ENCODE results near the gene TIMM22.

DNA sequence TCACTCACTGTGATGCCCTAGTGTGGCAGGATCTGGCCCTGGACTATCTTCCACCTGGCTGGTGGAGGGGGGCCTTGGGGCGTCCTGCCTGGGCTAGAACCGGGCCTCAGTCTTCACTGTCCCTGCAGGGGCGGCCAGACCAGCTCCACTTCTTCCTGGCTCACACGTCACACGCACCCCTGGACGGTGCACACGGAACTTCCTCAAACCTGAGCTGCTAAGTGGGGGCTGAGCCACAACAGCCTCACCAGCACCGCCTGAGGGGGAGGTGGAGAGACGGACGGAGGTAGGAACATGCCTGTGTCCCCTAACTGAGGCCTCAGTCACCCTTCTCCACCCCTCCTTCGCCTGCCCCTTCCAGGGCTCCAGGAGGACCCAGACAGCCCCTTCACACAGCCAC is 36.6 kb downstream of the TIMM22 start:
- TF ChIP-seq, protein P1, sequence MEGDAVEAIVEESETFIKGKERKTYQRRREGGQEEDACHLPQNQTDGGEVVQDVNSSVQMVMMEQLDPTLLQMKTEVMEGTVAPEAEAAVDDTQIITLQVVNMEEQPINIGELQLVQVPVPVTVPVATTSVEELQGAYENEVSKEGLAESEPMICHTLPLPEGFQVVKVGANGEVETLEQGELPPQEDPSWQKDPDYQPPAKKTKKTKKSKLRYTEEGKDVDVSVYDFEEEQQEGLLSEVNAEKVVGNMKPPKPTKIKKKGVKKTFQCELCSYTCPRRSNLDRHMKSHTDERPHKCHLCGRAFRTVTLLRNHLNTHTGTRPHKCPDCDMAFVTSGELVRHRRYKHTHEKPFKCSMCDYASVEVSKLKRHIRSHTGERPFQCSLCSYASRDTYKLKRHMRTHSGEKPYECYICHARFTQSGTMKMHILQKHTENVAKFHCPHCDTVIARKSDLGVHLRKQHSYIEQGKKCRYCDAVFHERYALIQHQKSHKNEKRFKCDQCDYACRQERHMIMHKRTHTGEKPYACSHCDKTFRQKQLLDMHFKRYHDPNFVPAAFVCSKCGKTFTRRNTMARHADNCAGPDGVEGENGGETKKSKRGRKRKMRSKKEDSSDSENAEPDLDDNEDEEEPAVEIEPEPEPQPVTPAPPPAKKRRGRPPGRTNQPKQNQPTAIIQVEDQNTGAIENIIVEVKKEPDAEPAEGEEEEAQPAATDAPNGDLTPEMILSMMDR (IDR thresholded peaks at IDR 0.05 in 4 of 5, conservative IDR thresholded peaks at IDR 0.05 in 1 of 5): no peak
- TF ChIP-seq POLR2A (IDR thresholded peaks at IDR 0.05): no peak

Data from gastrocnemius medialis (tissue), 4 donors.